Liver (tissue), 9 donors: ENCODE data around the gene TMEM223. TPM values are rescaled to one million over a fixed set of nuclear protein-coding genes. Genes with fewer than 3 reads are reported as not detected.

Source experiments
- DNase-seq: peaks from one replicate; pipeline ENCODE4 v3.0.0-alpha.2; 2017; ENCODE audit warnings: low spot score
- H3K27ac ChIP-seq, 2 donors: one replicate each; pipeline ENCODE4 v1.7.0; 2013; ENCODE audit warnings: inconsistent platforms in 2 of 2, low read length in 2 of 2, control low read depth in 1 of 2, low read depth in 1 of 2, mild to moderate bottlenecking in 1 of 2
- H3K27me3 ChIP-seq, 4 donors: one replicate each; pipeline versions ENCODE4 v1.6.1 to v1.7.0; 2013; ENCODE audit warnings: low read length in 3 of 4, inconsistent platforms in 1 of 4, mild to moderate bottlenecking in 1 of 4, moderate library complexity in 1 of 4; ENCODE audit not compliant: control insufficient read depth in 4 of 4, insufficient read depth in 4 of 4
- H3K36me3 ChIP-seq, 4 donors: one replicate each; pipeline versions ENCODE4 v1.6.1 to v1.7.0; 2013; ENCODE audit warnings: low read length in 3 of 4, mild to moderate bottlenecking in 3 of 4, low read depth in 1 of 4, moderate library complexity in 1 of 4; ENCODE audit not compliant: control insufficient read depth in 4 of 4, insufficient read depth in 3 of 4
- H3K4me1 ChIP-seq, 4 donors: one replicate each; pipeline versions ENCODE4 v1.6.1 to v1.7.0; 2013; ENCODE audit warnings: low read length in 3 of 4, mild to moderate bottlenecking in 3 of 4, moderate library complexity in 1 of 4; ENCODE audit not compliant: control insufficient read depth in 4 of 4, insufficient read depth in 4 of 4
- H3K4me3 ChIP-seq, 3 donors: one replicate each; pipeline versions ENCODE4 v1.6.1 to v1.7.0; 2013; ENCODE audit warnings: low read length in 3 of 3, control low read depth in 1 of 3, low read depth in 1 of 3, mild to moderate bottlenecking in 1 of 3
- H3K9ac ChIP-seq, 2 donors: one replicate each; pipeline ENCODE4 v1.7.0; 2013; ENCODE audit warnings: low read length in 2 of 2, mild to moderate bottlenecking in 2 of 2, moderate library complexity in 2 of 2, control low read depth in 1 of 2, low read depth in 1 of 2
- H3K9me3 ChIP-seq, 4 donors: one replicate each; pipeline versions ENCODE4 v1.6.1 to v1.7.0; 2013; ENCODE audit warnings: low read length in 3 of 4; ENCODE audit not compliant: control insufficient read depth in 4 of 4
- ATF3 ChIP-seq: IDR thresholded peaks from 2 replicates; pipeline ENCODE4 v1.6.1; 2016; ENCODE audit warnings: antibody characterized with exemption
- CTCF ChIP-seq: fragments of 150-350 bp; IDR thresholded peaks from 2 replicates; pipeline ENCODE4 v1.5.1; 2017; ENCODE audit warnings: improper control_type of control experiment, low read depth, low read length; ENCODE audit not compliant: missing input control
- EGR1 ChIP-seq, 2 donors: IDR thresholded peaks; 2 replicates each; pipeline ENCODE4 v1.6.1; 2016 to 2018; ENCODE audit warnings: antibody characterized with exemption in 2 of 2, low read depth in 2 of 2
- FOXA1 ChIP-seq: IDR thresholded peaks from 2 replicates; pipeline ENCODE4 v1.6.1; 2016; ENCODE audit warnings: antibody characterized with exemption
- GABPA ChIP-seq, 2 donors: IDR thresholded peaks in 1 of 2; conservative IDR thresholded peaks in 1 of 2; 2 replicates each; pipeline ENCODE4 v1.6.1; 2016; ENCODE audit warnings: antibody characterized with exemption in 2 of 2, mild to moderate bottlenecking in 1 of 2, moderate library complexity in 1 of 2
- JUND ChIP-seq, 2 donors: IDR thresholded peaks; 2 replicates each; pipeline ENCODE4 v1.6.1; 2016; ENCODE audit warnings: antibody characterized with exemption in 2 of 2
- MAX ChIP-seq: IDR thresholded peaks from 2 replicates; pipeline ENCODE4 v1.6.1; 2016; ENCODE audit warnings: antibody characterized with exemption
- NR2F2 ChIP-seq: IDR thresholded peaks from 2 replicates; pipeline ENCODE4 v1.6.1; 2016; ENCODE audit warnings: antibody characterized with exemption
- RAD21 ChIP-seq, 2 donors: IDR thresholded peaks; 2 replicates each; pipeline ENCODE4 v1.6.1; 2016; ENCODE audit warnings: antibody characterized with exemption in 2 of 2, mild to moderate bottlenecking in 2 of 2
- REST ChIP-seq: IDR thresholded peaks from 2 replicates; pipeline ENCODE4 v1.6.1; 2016; ENCODE audit warnings: antibody characterized with exemption, mild to moderate bottlenecking
- RXRA ChIP-seq, 2 donors: IDR thresholded peaks; 2 replicates each; pipeline ENCODE4 v1.6.1; 2017 to 2018; ENCODE audit warnings: antibody characterized with exemption in 2 of 2, mild to moderate bottlenecking in 1 of 2
- SP1 ChIP-seq: IDR thresholded peaks from 2 replicates; pipeline ENCODE4 v1.6.1; 2018; ENCODE audit warnings: antibody characterized with exemption, mild to moderate bottlenecking
- TAF1 ChIP-seq: conservative IDR thresholded peaks from 2 replicates; pipeline ENCODE4 v1.6.1; 2016; ENCODE audit warnings: antibody characterized with exemption, mild to moderate bottlenecking
- YY1 ChIP-seq: IDR thresholded peaks from 2 replicates; pipeline ENCODE4 v1.6.1; 2016; ENCODE audit warnings: antibody characterized with exemption, mild to moderate bottlenecking
- ZBTB33 ChIP-seq: IDR thresholded peaks from 2 replicates; pipeline ENCODE4 v1.6.1; 2016; ENCODE audit warnings: antibody characterized with exemption
- WGBS: extraction: QIAGEN DNeasy Blood & Tissue Kit; methylation state at CpG from one replicate; pipeline ENCODE4 v1.1.7; 2013; 5-methylcytosine and 5-hydroxymethylcytosine counted together
- polyA plus RNA-seq, 2 donors: library from polyadenylated mRNA; stranded (reverse) in 1 of 2; unstranded in 1 of 2; fragments of 200-250 nt in 1 of 2; fragments of >200 nt in 1 of 2; fragmentation: Nextera tagmentation in 1 of 2; extraction: Ambion mirVana in 1 of 2; gene quantifications; one replicate each; pipeline versions ENCODE4 v1.2.1 to v1.2.3, GENCODE V29; 2013 to 2015
- total RNA-seq, 2 donors: library from RNA; depleted of rRNA; stranded (reverse); fragments of >200 nt; gene quantifications; one replicate each; pipeline ENCODE4 v1.2.3, GENCODE V29; 2014
- donor health status: healthy.
- donor health status: healthy.
- donor health status: healthy.
- donor health status: healthy.
- donor health status: healthy.

The TMEM223 gene
- total and polyA plus RNA-seq, 4 donors, result 9.2 to 23.8 (median 13.0) TPM

- DNase-seq, result peak; percentile 99
- Histone ChIP-seq H3K4me3 (peak within 1 kb of the TSS; percentile 72 to 93 (median 82)), H3K36me3 (peaks cover 2 to 8% (median 4%) of the 10 kb centered on the region in 4 donors), H3K9ac (peak within 1 kb of the TSS; percentile 20 to 64), H3K27ac (peak within 1 kb of the TSS; percentile 86 to 94), H3K27me3 (no peaks in the 10 kb centered on the region), H3K4me1 (peaks cover 4 to 12% (median 9%) of the 10 kb centered on the region in 4 donors), H3K9me3 (no peaks in the 10 kb centered on the region)
- WGBS, result under 1% methylated on average over 47 of the region's 47 CpGs
- peak; percentile 43 for TF ChIP-seq NR2F2
- peak; percentile 32 for TF ChIP-seq REST
- TF ChIP-seq GABPA (IDR thresholded peaks at IDR 0.05 in 1 of 2, conservative IDR thresholded peaks at IDR 0.05 in 1 of 2), result peak; percentile 88 to 94
- peak; percentile 99 for TF ChIP-seq SP1
- no peak for TF ChIP-seq ZBTB33
- TF ChIP-seq ATF3, result no peak
- TF ChIP-seq EGR1 (IDR thresholded peaks at IDR 0.05; ENCODE audit: low read depth in 2 of 2), result no peak
- peak; percentile 63 for TF ChIP-seq TAF1
- no peak for TF ChIP-seq FOXA1
- TF ChIP-seq RXRA (IDR thresholded peaks at IDR 0.05), result peak in 1 of 2 donors; percentile 13
- peak in 1 of 2 donors; percentile 28 for TF ChIP-seq RAD21 (IDR thresholded peaks at IDR 0.05)
- TF ChIP-seq CTCF, result peak; percentile 12
- TF ChIP-seq JUND (IDR thresholded peaks at IDR 0.05), result no peak
- TF ChIP-seq MAX, result peak; percentile 43
- peak; percentile 88 for TF ChIP-seq YY1
These were observed 37.8 kb downstream of the TMEM223 start, which contains the start of gene ZBTB3 for GRCh38 chr11:62753736-62754603. Gene ZBTB3, minus strand, starts transcription at chr11:62754160. Its CDS starts 496 bp downstream, at chr11:62753664.
